ENCODE measurements around the gene AVP. TPM values are rescaled to one million over a fixed set of nuclear protein-coding genes. Genes with fewer than 3 reads are reported as not detected.

AVP gene
- total RNA-seq, 2 donors from 2014 or later, result not detected

GRCh38 chr20:3045042-3045815 lies 39.3 kb downstream of the AVP start:
- no peaks in the 10 kb centered on the region for H3K9me3 ChIP-seq (ENCODE audit: control insufficient read depth, low read length, poor library complexity, severe bottlenecking)
- DNase-seq (peak; percentile 19 to 28 (median 27)), ATAC-seq (peak; percentile 54)
- H3K4me3 Mint-ChIP-seq, result peak overlapping the region; percentile 92
- peaks cover 22% of the 10 kb centered on the region for H3K4me1 Mint-ChIP-seq
- no peaks in the 10 kb centered on the region for H3K36me3 Mint-ChIP-seq (ENCODE audit: low read depth)
- H3K27me3 Mint-ChIP-seq, result no peaks in the 10 kb centered on the region
- H3K27ac Mint-ChIP-seq, result peak overlapping the region; percentile 66

GRCh38 chr20:3044336-3044965 lies 40.1 kb downstream of the AVP start:
- H3K4me1 Mint-ChIP-seq, result peaks cover 26% of the 10 kb centered on the region
- no peaks in the 10 kb centered on the region for H3K27me3 Mint-ChIP-seq
- DNase-seq (no peak), ATAC-seq (no peak)
- peak overlapping the region; percentile 31 for H3K4me3 Mint-ChIP-seq
- H3K9me3 ChIP-seq (ENCODE audit: control insufficient read depth, low read length, poor library complexity, severe bottlenecking), result no peaks in the 10 kb centered on the region
- H3K27ac Mint-ChIP-seq, result peak overlapping the region; percentile 66
- H3K36me3 Mint-ChIP-seq (ENCODE audit: low read depth), result peaks cover 3% of the 10 kb centered on the region

- Mint-ChIP-seq H3K27ac (peak within 1 kb of the TSS; percentile 66), H3K27me3 (no peaks in the 10 kb centered on the region), H3K4me3 (peak within 1 kb of the TSS; percentile 31), H3K4me1 (peaks cover 26% of the 10 kb centered on the region), H3K36me3 (ENCODE audit: low read depth) (peaks cover 8% of the 10 kb centered on the region)
- no peaks in the 10 kb centered on the region for H3K9me3 ChIP-seq (ENCODE audit: control insufficient read depth, low read length, poor library complexity, severe bottlenecking)
- no peak for ATAC-seq
- no peak for DNase-seq
Observed at GRCh38 chr20:3043322-3043721, 41.2 kb downstream of the AVP start, which contains the start of gene GNRH2. Gene GNRH2, plus strand, starts transcription at chr20:3043622. Its CDS starts 793 bp downstream, at chr20:3044415.

- Mint-ChIP-seq H3K4me1 (peaks cover 26% of the 10 kb centered on the region), H3K4me3 (no peak overlapping the region), H3K27ac (peak overlapping the region; percentile 39), H3K27me3 (no peaks in the 10 kb centered on the region), H3K36me3 (ENCODE audit: low read depth) (peaks cover 8% of the 10 kb centered on the region)
- DNase-seq (no peak), ATAC-seq (no peak)
- no peaks in the 10 kb centered on the region for H3K9me3 ChIP-seq (ENCODE audit: control insufficient read depth, low read length, poor library complexity, severe bottlenecking)
Observed at GRCh38 chr20:3042625-3043024, 41.9 kb downstream of the AVP start.

- no peak for ATAC-seq
- H3K9me3 ChIP-seq (ENCODE audit: control insufficient read depth, low read length, poor library complexity, severe bottlenecking), result no peaks in the 10 kb centered on the region
- H3K36me3 Mint-ChIP-seq (ENCODE audit: low read depth), result peaks cover 8% of the 10 kb centered on the region
Observed at GRCh38 chr20:3041854-3042409, 42.6 kb downstream of the AVP start.

GRCh38 chr20:3040086-3040485 lies 44.4 kb downstream of the AVP start:
- ATAC-seq, result no peak
- Mint-ChIP-seq H3K36me3 (ENCODE audit: low read depth) (peaks cover 15% of the 10 kb centered on the region), H3K4me3 (no peak overlapping the region)

More at GRCh38 chr20:3041854-3042409, 42.6 kb downstream of the AVP start:
- peaks cover 24% of the 10 kb centered on the region for H3K4me1 Mint-ChIP-seq
- no peak for DNase-seq
- H3K4me3 Mint-ChIP-seq, result no peak overlapping the region
- H3K27me3 Mint-ChIP-seq, result no peaks in the 10 kb centered on the region
- peak overlapping the region; percentile 76 for H3K27ac Mint-ChIP-seq

GRCh38 chr20:3039426-3039825 lies 45.1 kb downstream of the AVP start:
- DNase-seq (no peak), ATAC-seq (no peak)
- peaks cover 19% of the 10 kb centered on the region for H3K36me3 Mint-ChIP-seq (ENCODE audit: low read depth)
- H3K4me1 Mint-ChIP-seq, result peaks cover 16% of the 10 kb centered on the region
- no peaks in the 10 kb centered on the region for H3K9me3 ChIP-seq (ENCODE audit: control insufficient read depth, low read length, poor library complexity, severe bottlenecking)
- H3K27me3 Mint-ChIP-seq, result no peaks in the 10 kb centered on the region
- no peak overlapping the region for H3K4me3 Mint-ChIP-seq
- H3K27ac Mint-ChIP-seq, result peak overlapping the region; percentile 74

More at GRCh38 chr20:3040086-3040485, 44.4 kb downstream of the AVP start:
- peaks cover 18% of the 10 kb centered on the region for H3K4me1 Mint-ChIP-seq
- no peak for DNase-seq
- peak overlapping the region; percentile 79 for H3K27ac Mint-ChIP-seq
- no peaks in the 10 kb centered on the region for H3K27me3 Mint-ChIP-seq
- H3K9me3 ChIP-seq (ENCODE audit: control insufficient read depth, low read length, poor library complexity, severe bottlenecking), result no peaks in the 10 kb centered on the region

- Mint-ChIP-seq H3K4me3 (no peak overlapping the region), H3K36me3 (ENCODE audit: low read depth) (peaks cover 19% of the 10 kb centered on the region), H3K4me1 (peaks cover 12% of the 10 kb centered on the region), H3K27me3 (no peaks in the 10 kb centered on the region), H3K27ac (peak overlapping the region; percentile 74)
- no peaks in the 10 kb centered on the region for H3K9me3 ChIP-seq (ENCODE audit: control insufficient read depth, low read length, poor library complexity, severe bottlenecking)
- ATAC-seq (no peak), DNase-seq (no peak)
Observed at GRCh38 chr20:3038454-3038853, 46.1 kb downstream of the AVP start.

GRCh38 chr20:3037654-3038053 lies 46.9 kb downstream of the AVP start:
- H3K27ac Mint-ChIP-seq, result no peak overlapping the region
- no peaks in the 10 kb centered on the region for H3K9me3 ChIP-seq (ENCODE audit: control insufficient read depth, low read length, poor library complexity, severe bottlenecking)
- H3K27me3 Mint-ChIP-seq, result no peaks in the 10 kb centered on the region
- ATAC-seq, result no peak
- DNase-seq, result no peak
- H3K4me3 Mint-ChIP-seq, result no peak overlapping the region
- H3K36me3 Mint-ChIP-seq (ENCODE audit: low read depth), result peaks cover 19% of the 10 kb centered on the region
- peaks cover 12% of the 10 kb centered on the region for H3K4me1 Mint-ChIP-seq

GRCh38 chr20:3032624-3033023 lies 51.9 kb downstream of the AVP start:
- Mint-ChIP-seq H3K4me1 (peaks cover 2% of the 10 kb centered on the region), H3K4me3 (no peak overlapping the region), H3K36me3 (ENCODE audit: low read depth) (peaks cover 13% of the 10 kb centered on the region), H3K27me3 (no peaks in the 10 kb centered on the region), H3K27ac (no peak overlapping the region)
- H3K9me3 ChIP-seq (ENCODE audit: control insufficient read depth, low read length, poor library complexity, severe bottlenecking), result no peaks in the 10 kb centered on the region
- no peak for ATAC-seq
- no peak for DNase-seq

Other genes with a start within 250 kb of the AVP start
- gene PCED1A, start 244.1 kb downstream of the AVP start, total RNA-seq, result 10 to 100 TPM; 45.8 to 47.0 TPM
- 10 to 100 TPM; 41.9 to 42.9 TPM for gene VPS16, start 244.0 kb downstream of the AVP start, total RNA-seq
- 10 to 100 TPM; 72.1 to 76.5 TPM for gene PTPRA, start 211.2 kb downstream of the AVP start, total RNA-seq
- gene GNRH2, start 41.1 kb downstream of the AVP start, total RNA-seq, result under 1 TPM; 0.92 to 0.94 TPM
- gene MRPS26, start 38.7 kb downstream of the AVP start, total RNA-seq, result 10 to 100 TPM; 16.8 to 17.2 TPM
- gene OXT, start 13.1 kb downstream of the AVP start, total RNA-seq, result under 1 TPM in 1 of 2 donors, not detected in 1; 0.62 TPM
- 10 to 100 TPM; 21.0 to 34.2 TPM for gene FASTKD5, start 75.1 kb upstream of the AVP start, total RNA-seq
- 1 to 10 TPM; 7.0 to 8.2 TPM for gene UBOX5, start 75.1 kb upstream of the AVP start, total RNA-seq
- 10 to 100 TPM; 15.7 to 19.1 TPM for gene LZTS3, start 88.8 kb upstream of the AVP start, total RNA-seq
- 10 to 100 TPM; 43.7 to 45.6 TPM for gene DDRGK1, start 120.0 kb upstream of the AVP start, total RNA-seq
- 10 to 100 TPM; 39.5 to 41.4 TPM for gene ITPA, start 124.8 kb upstream of the AVP start, total RNA-seq
- gene SLC4A11, start 154.5 kb upstream of the AVP start, total RNA-seq, result 1 to 10 TPM in 1 of 2 donors, under 1 TPM in 1; 0.37 to 1.3 TPM